WTC11 (cell line): ENCODE data around the gene LINC00237. TPM values are rescaled to one million over a fixed set of nuclear protein-coding genes. Genes with fewer than 3 reads are reported as not detected.

Experiments used
- ATAC-seq: fragments of 200-7000 bp; cut with Tn5 transposase; 2 replicates; pipeline ENCODE4 v1.10.0; 2021; ENCODE audit warnings: mild to moderate bottlenecking, moderate library complexity
- CTCF ChIA-PET: fragments of 300-600 bp; sonication (Branson Sonifier 250); formaldehyde crosslinking; loops from one replicate; lab custom pipeline; 2021; ENCODE audit warnings: antibody characterized with exemption; lab: Charles Lee
- POLR2A ChIA-PET: fragments of 350-600 bp; sonication (Branson Sonifier 250); formaldehyde crosslinking; loops from one replicate; lab custom pipeline; 2021; ENCODE audit warnings: antibody characterized with exemption; lab: Charles Lee
- DNase-seq: peaks from one replicate; pipeline ENCODE4 v3.0.0; 2021; ENCODE audit warnings: low spot score
- H3K27ac Mint-ChIP-seq: 2 replicates; pipeline ENCODE4 v1.8.0; 2021; ENCODE audit warnings: mixed read lengths
- H3K27me3 Mint-ChIP-seq: 2 replicates; pipeline ENCODE4 v1.8.0; 2021; ENCODE audit warnings: low read depth, mild to moderate bottlenecking, moderate library complexity, mixed read lengths
- H3K36me3 Mint-ChIP-seq: 2 replicates; pipeline ENCODE4 v1.8.0; 2021; ENCODE audit warnings: mixed read lengths
- H3K4me1 Mint-ChIP-seq: 2 replicates; pipeline ENCODE4 v1.8.0; 2022; ENCODE audit warnings: mixed read lengths
- H3K4me3 Mint-ChIP-seq: 2 replicates; pipeline ENCODE4 v1.8.0; 2021; ENCODE audit warnings: mild to moderate bottlenecking, moderate library complexity, mixed read lengths
- H3K9me3 Mint-ChIP-seq: 2 replicates; pipeline ENCODE4 v1.8.0; 2021; ENCODE audit warnings: mixed read lengths
- GRHL2 ChIP-seq: fragments of 250-450 bp; sonication (Bioruptor Pico); IDR thresholded peaks from 2 replicates; pipeline ENCODE4 v1.8.0; 2022; ENCODE audit warnings: mild to moderate bottlenecking, moderate library complexity; ENCODE audit not compliant: insufficient replicate concordance, severe bottlenecking
- NFE2L1 ChIP-seq: sonication (generic); formaldehyde crosslinking; IDR thresholded peaks from 2 replicates; pipeline ENCODE4 v1.8.1; 2023; ENCODE audit warnings: missing genetic modification reagents
- NR1H2 ChIP-seq: sonication (generic); formaldehyde crosslinking; IDR thresholded peaks from 2 replicates; pipeline ENCODE4 v1.9.0; 2021; ENCODE audit warnings: mild to moderate bottlenecking, moderate library complexity, missing genetic modification reagents
- PRRX2 ChIP-seq: fragments of 250-450 bp; sonication (Bioruptor Pico); IDR thresholded peaks from 2 replicates; pipeline ENCODE4 v1.8.0; 2021; ENCODE audit warnings: mild to moderate bottlenecking
- SMAD3 ChIP-seq: sonication (generic); formaldehyde crosslinking; IDR thresholded peaks from 2 replicates; pipeline ENCODE4 v1.8.0; 2022; ENCODE audit warnings: missing genetic modification reagents, mild to moderate bottlenecking, borderline replicate concordance
- SP1 ChIP-seq: sonication (generic); formaldehyde crosslinking; conservative IDR thresholded peaks from 2 replicates; pipeline ENCODE4 v1.8.1; 2022; ENCODE audit warnings: missing genetic modification reagents
- TP53 ChIP-seq: sonication (generic); formaldehyde crosslinking; IDR thresholded peaks from 2 replicates; pipeline ENCODE4 v1.8.1; 2023; ENCODE audit warnings: mild to moderate bottlenecking, missing genetic modification reagents
- USF1 ChIP-seq: sonication (generic); formaldehyde crosslinking; IDR thresholded peaks from 2 replicates; pipeline ENCODE4 v1.8.0; 2022; ENCODE audit warnings: mild to moderate bottlenecking, missing genetic modification reagents
- ZNF219 ChIP-seq: sonication (generic); formaldehyde crosslinking; IDR thresholded peaks from 2 replicates; pipeline ENCODE4 v1.8.0; 2023; ENCODE audit warnings: missing genetic modification reagents, mild to moderate bottlenecking, borderline replicate concordance
- ZNF425 ChIP-seq: fragments of 250-450 bp; sonication (Bioruptor Pico); conservative IDR thresholded peaks from 2 replicates; pipeline ENCODE4 v1.9.0; 2021; ENCODE audit warnings: mild to moderate bottlenecking
- total RNA-seq: library from RNA; stranded (reverse); gene quantifications from 3 replicates; pipeline ENCODE4 v1.2.3, GENCODE V29; 2021
- TF ChIP-seq, protein P1 (sequence below): sonication (generic); formaldehyde crosslinking; IDR thresholded peaks from 2 replicates; pipeline ENCODE4 v1.8.1; 2022; ENCODE audit warnings: missing genetic modification reagents, borderline replicate concordance
- TF ChIP-seq, protein P2 (sequence below): sonication (generic); formaldehyde crosslinking; IDR thresholded peaks from 2 replicates; pipeline ENCODE4 v1.8.0; 2022; ENCODE audit warnings: missing genetic modification reagents

The LINC00237 gene
- total RNA-seq, 1 experiment from 2014 or later, result 3.1 TPM

DNA sequence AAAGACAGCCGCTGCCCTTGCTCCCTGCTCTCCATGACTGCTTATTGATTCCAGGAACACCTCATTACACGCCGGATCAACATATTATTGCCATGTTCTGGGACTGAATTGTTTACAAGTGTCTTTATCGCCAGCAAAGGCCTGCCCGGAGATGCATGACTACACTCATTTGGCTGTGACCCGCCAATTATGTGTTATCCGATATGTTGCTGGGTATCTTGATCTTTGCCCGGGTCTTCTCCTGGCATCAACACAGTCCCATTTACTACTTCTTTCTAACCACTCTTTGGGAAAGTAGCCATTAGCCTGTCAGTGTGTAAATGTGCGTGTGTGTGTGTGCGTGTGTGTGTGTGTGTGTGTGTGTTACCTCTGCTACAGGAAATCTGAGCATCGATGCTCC, 15.4 kb downstream of the LINC00237 start (continued):
- no peak for TF ChIP-seq USF1 (CRISPR knock-in tag)

DNA sequence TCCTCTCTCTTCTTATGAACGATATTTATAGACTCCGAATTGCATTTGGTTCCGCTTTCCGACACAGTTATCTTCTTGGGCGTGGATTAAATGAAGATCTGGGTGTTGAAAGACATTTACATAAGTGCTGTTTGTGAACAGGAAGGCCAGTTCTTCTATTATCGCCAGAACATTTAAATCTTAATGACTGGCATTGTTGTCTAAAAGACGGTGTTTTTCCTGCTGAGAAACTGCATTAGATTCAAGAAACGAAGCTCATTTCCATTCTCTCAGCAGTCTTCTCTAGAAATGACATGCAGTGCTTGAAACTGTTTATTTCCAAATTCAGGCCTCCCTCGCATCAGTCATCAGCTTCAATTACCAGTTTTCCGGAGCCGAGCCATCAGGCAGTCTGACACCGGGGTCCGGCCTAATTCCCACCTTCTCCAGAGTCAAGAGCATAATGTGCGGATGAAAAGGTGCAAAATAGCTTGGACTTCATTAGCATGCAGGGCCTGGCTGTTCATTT, 16.0 kb downstream of the LINC00237 start:
- no peak for TF ChIP-seq ZNF219 (CRISPR knock-in tag)
- no peak for TF ChIP-seq SP1 (CRISPR knock-in tag)
- TF ChIP-seq GRHL2 (CRISPR knock-in tag), result no peak
- TF ChIP-seq, protein P1, sequence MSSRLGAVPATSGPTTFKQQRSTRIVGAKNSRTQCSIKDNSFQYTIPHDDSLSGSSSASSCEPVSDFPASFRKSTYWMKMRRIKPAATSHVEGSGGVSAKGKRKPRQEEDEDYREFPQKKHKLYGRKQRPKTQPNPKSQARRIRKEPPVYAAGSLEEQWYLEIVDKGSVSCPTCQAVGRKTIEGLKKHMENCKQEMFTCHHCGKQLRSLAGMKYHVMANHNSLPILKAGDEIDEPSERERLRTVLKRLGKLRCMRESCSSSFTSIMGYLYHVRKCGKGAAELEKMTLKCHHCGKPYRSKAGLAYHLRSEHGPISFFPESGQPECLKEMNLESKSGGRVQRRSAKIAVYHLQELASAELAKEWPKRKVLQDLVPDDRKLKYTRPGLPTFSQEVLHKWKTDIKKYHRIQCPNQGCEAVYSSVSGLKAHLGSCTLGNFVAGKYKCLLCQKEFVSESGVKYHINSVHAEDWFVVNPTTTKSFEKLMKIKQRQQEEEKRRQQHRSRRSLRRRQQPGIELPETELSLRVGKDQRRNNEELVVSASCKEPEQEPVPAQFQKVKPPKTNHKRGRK, result no peak
- TF ChIP-seq, protein P2, sequence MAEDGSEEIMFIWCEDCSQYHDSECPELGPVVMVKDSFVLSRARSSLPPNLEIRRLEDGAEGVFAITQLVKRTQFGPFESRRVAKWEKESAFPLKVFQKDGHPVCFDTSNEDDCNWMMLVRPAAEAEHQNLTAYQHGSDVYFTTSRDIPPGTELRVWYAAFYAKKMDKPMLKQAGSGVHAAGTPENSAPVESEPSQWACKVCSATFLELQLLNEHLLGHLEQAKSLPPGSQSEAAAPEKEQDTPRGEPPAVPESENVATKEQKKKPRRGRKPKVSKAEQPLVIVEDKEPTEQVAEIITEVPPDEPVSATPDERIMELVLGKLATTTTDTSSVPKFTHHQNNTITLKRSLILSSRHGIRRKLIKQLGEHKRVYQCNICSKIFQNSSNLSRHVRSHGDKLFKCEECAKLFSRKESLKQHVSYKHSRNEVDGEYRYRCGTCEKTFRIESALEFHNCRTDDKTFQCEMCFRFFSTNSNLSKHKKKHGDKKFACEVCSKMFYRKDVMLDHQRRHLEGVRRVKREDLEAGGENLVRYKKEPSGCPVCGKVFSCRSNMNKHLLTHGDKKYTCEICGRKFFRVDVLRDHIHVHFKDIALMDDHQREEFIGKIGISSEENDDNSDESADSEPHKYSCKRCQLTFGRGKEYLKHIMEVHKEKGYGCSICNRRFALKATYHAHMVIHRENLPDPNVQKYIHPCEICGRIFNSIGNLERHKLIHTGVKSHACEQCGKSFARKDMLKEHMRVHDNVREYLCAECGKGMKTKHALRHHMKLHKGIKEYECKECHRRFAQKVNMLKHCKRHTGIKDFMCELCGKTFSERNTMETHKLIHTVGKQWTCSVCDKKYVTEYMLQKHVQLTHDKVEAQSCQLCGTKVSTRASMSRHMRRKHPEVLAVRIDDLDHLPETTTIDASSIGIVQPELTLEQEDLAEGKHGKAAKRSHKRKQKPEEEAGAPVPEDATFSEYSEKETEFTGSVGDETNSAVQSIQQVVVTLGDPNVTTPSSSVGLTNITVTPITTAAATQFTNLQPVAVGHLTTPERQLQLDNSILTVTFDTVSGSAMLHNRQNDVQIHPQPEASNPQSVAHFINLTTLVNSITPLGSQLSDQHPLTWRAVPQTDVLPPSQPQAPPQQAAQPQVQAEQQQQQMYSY (CRISPR knock-in tag), result no peak
- TF ChIP-seq NFE2L1 (CRISPR knock-in tag), result no peak
- no peak for TF ChIP-seq ZNF425 (CRISPR knock-in tag)
- no peak for TF ChIP-seq SMAD3 (CRISPR knock-in tag)
- TF ChIP-seq PRRX2 (CRISPR knock-in tag), result no peak
- POLR2A ChIA-PET, result interaction anchor here (0.6 kb wide), 1 partner anchor 229 kb away, joined by 5 read pairs; no protein-coding TSS in a partner anchor
- ATAC-seq (peak; percentile 46), DNase-seq (no peak)
- H3K27me3 Mint-ChIP-seq, result peaks cover 2% of the 10 kb centered on the region; the same call in 1 of the 2 replicates
- CTCF ChIA-PET, result interaction anchor here (1.1 to 1.9 kb wide), 5 partner anchors 10 to 246 kb away, joined by 3 to 10 read pairs (median 4); no protein-coding TSS in a partner anchor
- H3K4me3 Mint-ChIP-seq, result peak overlapping the region; percentile 49
- peaks cover 65% of the 10 kb centered on the region for H3K4me1 Mint-ChIP-seq
- H3K36me3 Mint-ChIP-seq, result no peaks in the 10 kb centered on the region
- peak overlapping the region; percentile 73 for H3K27ac Mint-ChIP-seq
- H3K9me3 Mint-ChIP-seq, result peaks cover 4% of the 10 kb centered on the region

DNA sequence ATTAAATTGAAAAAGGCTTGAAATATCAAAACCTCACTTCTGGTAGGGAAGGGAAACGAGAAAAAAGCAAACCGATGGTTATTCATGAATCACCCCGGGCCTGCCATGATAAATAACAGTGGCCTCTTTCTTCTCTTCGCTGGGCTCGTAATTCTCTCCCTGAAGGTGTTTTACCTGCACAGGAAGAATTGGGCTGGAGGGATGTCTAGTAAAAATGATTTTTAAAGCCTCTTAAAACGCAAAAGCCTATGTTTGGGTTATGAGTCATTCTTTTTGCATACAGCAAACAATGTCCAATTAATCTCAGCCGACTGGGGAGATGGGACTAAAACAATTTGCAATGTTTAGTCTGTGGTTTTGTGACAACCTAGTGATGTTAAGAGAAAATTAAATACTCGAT, 16.8 kb downstream of the LINC00237 start:
- Mint-ChIP-seq H3K27me3 (peaks cover 2% of the 10 kb centered on the region; the same call in 1 of the 2 replicates), H3K9me3 (peaks cover 7% of the 10 kb centered on the region), H3K27ac (peak overlapping the region; percentile 73), H3K4me1 (peaks cover 65% of the 10 kb centered on the region), H3K4me3 (no peak overlapping the region), H3K36me3 (no peaks in the 10 kb centered on the region)
- DNase-seq (no peak), ATAC-seq (no peak)
- ChIA-PET CTCF (interaction anchor here (1.1 to 1.9 kb wide), 4 partner anchors 11 to 245 kb away, joined by 3 to 10 read pairs (median 4); no protein-coding TSS in a partner anchor), POLR2A (no interaction called here)
- TF ChIP-seq NR1H2 (CRISPR knock-in tag), result no peak
- TF ChIP-seq TP53 (CRISPR knock-in tag), result no peak
